SK-N-SH (cell line): ENCODE results near the gene CDH22.

ENCODE experiments used
- CTCF ChIP-seq: fragments of 200-600 bp; sonication (generic); IDR thresholded peaks from 2 replicates; pipeline ENCODE4 v1.6.1; 2017; ENCODE audit warnings: antibody characterized with exemption, mild to moderate bottlenecking, moderate library complexity
- FOXJ3 ChIP-seq: sonication (generic); formaldehyde crosslinking; IDR thresholded peaks from 2 replicates; pipeline ENCODE4 v1.5.1; 2020; ENCODE audit warnings: mild to moderate bottlenecking, missing genetic modification reagents
- GABPA ChIP-seq: IDR thresholded peaks from 2 replicates; pipeline ENCODE4 v1.4.0; 2012; ENCODE audit warnings: low read depth, mild to moderate bottlenecking
- GATA2 ChIP-seq: sonication (generic); formaldehyde crosslinking; IDR thresholded peaks from 2 replicates; pipeline ENCODE4 v1.5.0; 2020; ENCODE audit warnings: mild to moderate bottlenecking, missing genetic modification reagents
- IRF3 ChIP-seq: fragments of 150-350 bp; IDR thresholded peaks from 2 replicates; pipeline ENCODE4 v1.6.1; 2016; ENCODE audit warnings: mild to moderate bottlenecking, low read depth, low read length
- MAX ChIP-seq: IDR thresholded peaks from 2 replicates; pipeline ENCODE4 v1.4.0; 2012; ENCODE audit warnings: low read depth
- POLR2AphosphoS5 ChIP-seq: IDR thresholded peaks from 2 replicates; pipeline ENCODE4 v1.6.1; 2012; ENCODE audit warnings: low read depth, low read length
- RAD21 ChIP-seq: IDR thresholded peaks from 2 replicates; pipeline ENCODE4 v1.6.1; 2012; ENCODE audit warnings: mild to moderate bottlenecking, low read length
- RCOR1 ChIP-seq: fragments of 150-350 bp; IDR thresholded peaks from 2 replicates; pipeline ENCODE4 v1.6.1; 2017; ENCODE audit warnings: antibody characterized with exemption, low read length
- REST ChIP-seq: IDR thresholded peaks from 2 replicates; pipeline ENCODE4 v1.6.1; 2012; ENCODE audit warnings: mild to moderate bottlenecking, low read depth, low read length, moderate library complexity
- RFX5 ChIP-seq: IDR thresholded peaks from 2 replicates; pipeline ENCODE4 v1.6.1; 2012; ENCODE audit warnings: mild to moderate bottlenecking, improper control_type of control experiment, low read length
- TAF1 ChIP-seq: IDR thresholded peaks from 2 replicates; pipeline ENCODE4 v1.6.1; 2012; ENCODE audit warnings: low read depth, mild to moderate bottlenecking, low read length, moderate library complexity, borderline replicate concordance
- USF1 ChIP-seq: IDR thresholded peaks from 2 replicates; pipeline ENCODE4 v1.4.0; 2012; ENCODE audit warnings: low read depth, borderline replicate concordance
- USF2 ChIP-seq: fragments of 150-350 bp; IDR thresholded peaks from 2 replicates; pipeline ENCODE4 v1.6.1; 2017; ENCODE audit warnings: antibody characterized with exemption, low read length, low read depth, borderline replicate concordance

- no peak for TF ChIP-seq RAD21
- no peak for TF ChIP-seq CTCF
- TF ChIP-seq TAF1: no peak
- TF ChIP-seq REST: no peak
- no peak for TF ChIP-seq GABPA
- no peak for TF ChIP-seq RFX5
- TF ChIP-seq RCOR1: no peak
- TF ChIP-seq POLR2AphosphoS5: no peak
- no peak for TF ChIP-seq MAX
- TF ChIP-seq USF1: no peak
- TF ChIP-seq GATA2: no peak
- no peak for TF ChIP-seq FOXJ3 (CRISPR knock-in tag)
- TF ChIP-seq USF2: no peak
- TF ChIP-seq IRF3: no peak
Observed at GRCh38 chr20:46156065-46156464, 152.2 kb downstream of the CDH22 start.
